Keratinocyte (primary cell): ENCODE data around the gene FHIT.

ENCODE experiments used
- CTCF ChIP-seq, 3 experiments: IDR thresholded peaks in 1 of 3; conservative IDR thresholded peaks in 1 of 3; optimal IDR thresholded peaks in 1 of 3; 2 replicates in 2 of 3; 3 replicates in 1 of 3; pipeline versions ENCODE3 to v1.5.1; 2011; ENCODE audit warnings: low read length in 3 of 3, mild to moderate bottlenecking in 3 of 3, moderate library complexity in 2 of 3, control low read depth in 1 of 3, inconsistent platforms in 1 of 3; ENCODE audit not compliant: insufficient read depth in 2 of 3; ENCODE audit errors: extremely low read depth in 1 of 3
- EZH2 ChIP-seq: IDR thresholded peaks from one replicate; pipeline ENCODE4 v1.6.1; 2012; ENCODE audit warnings: inconsistent platforms, mild to moderate bottlenecking, low read length, moderate library complexity

DNA sequence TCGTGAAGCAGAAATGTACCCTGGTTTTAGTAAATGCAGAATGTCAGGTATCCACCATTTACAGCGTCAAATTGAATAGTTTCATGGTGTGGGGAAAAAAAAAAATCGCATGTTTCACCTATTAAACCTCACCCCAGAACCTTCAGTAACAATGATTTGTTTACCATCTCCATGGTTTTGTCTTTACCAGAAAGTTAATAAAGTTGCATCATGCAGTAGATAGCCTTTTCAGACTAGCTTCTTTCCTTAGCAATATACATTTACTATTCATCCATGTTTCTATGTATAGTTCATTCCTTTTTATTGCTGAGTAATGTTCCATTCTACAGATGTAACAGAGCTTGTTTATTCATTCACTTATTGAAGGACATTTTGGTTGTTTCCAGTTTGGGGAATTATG lies 1066.1 kb downstream of the FHIT start:
- TF ChIP-seq CTCF (optimal IDR thresholded peaks at IDR 0.05 in 1 of 3, IDR thresholded peaks at IDR 0.05 in 1 of 3, conservative IDR thresholded peaks at IDR 0.05 in 1 of 3; ENCODE audit: extremely low read depth in 1 of 3, insufficient read depth in 2 of 3, low read length in 3 of 3): no peak
- TF ChIP-seq EZH2: no peak
